Stimulated activated CD8-positive, alpha-beta memory T cell treated with anti-CD3 and anti-CD28 coated beads, Interleukin-4, amount 100 ng/mL, for 4 hours (primary cell): ENCODE data around the gene TMEM125.

Source experiments
- DNase-seq, 2 donors: peaks; one replicate each; pipeline ENCODE4 v3.0.0-alpha.2; 2020; ENCODE audit warnings: low read depth in 2 of 2, low spot score in 1 of 2

Gene TMEM125

GRCh38 chr1:43307458-43308158 lies 37.8 kb downstream of the TMEM125 start:
- no peak for DNase-seq

- DNase-seq = no peak
Observed at GRCh38 chr1:43308635-43309404, 39.0 kb downstream of the TMEM125 start.

- DNase-seq = no peak
Observed at GRCh38 chr1:43309405-43310025, 39.7 kb downstream of the TMEM125 start.

- no peak for DNase-seq
Observed at GRCh38 chr1:43311521-43311920, 41.7 kb downstream of the TMEM125 start.

GRCh38 chr1:43312212-43312623 lies 42.4 kb downstream of the TMEM125 start:
- DNase-seq = no peak

- DNase-seq = no peak
Observed at GRCh38 chr1:43312663-43313515, 43.1 kb downstream of the TMEM125 start.

GRCh38 chr1:43313771-43314170 lies 44.0 kb downstream of the TMEM125 start:
- no peak for DNase-seq

GRCh38 chr1:43314233-43314632 lies 44.5 kb downstream of the TMEM125 start:
- no peak for DNase-seq

- no peak for DNase-seq
Observed at GRCh38 chr1:43315481-43315880, 45.7 kb downstream of the TMEM125 start.

GRCh38 chr1:43315963-43316737 lies 46.4 kb downstream of the TMEM125 start:
- DNase-seq = no peak

- DNase-seq = no peak
Observed at GRCh38 chr1:43316738-43317520, 47.1 kb downstream of the TMEM125 start.

GRCh38 chr1:43317817-43318471 lies 48.2 kb downstream of the TMEM125 start:
- DNase-seq = no peak

- DNase-seq = no peak
Observed at GRCh38 chr1:43318831-43319230, 49.0 kb downstream of the TMEM125 start.

- no peak for DNase-seq
Observed at GRCh38 chr1:43319288-43319687, 49.5 kb downstream of the TMEM125 start.

- no peak for DNase-seq
Observed at GRCh38 chr1:43319766-43320165, 50.0 kb downstream of the TMEM125 start.

- no peak for DNase-seq
Observed at GRCh38 chr1:43321331-43321891, 51.6 kb downstream of the TMEM125 start.

- no peak for DNase-seq
Observed at GRCh38 chr1:43322506-43322905, 52.7 kb downstream of the TMEM125 start.
